K562 (cell line): ENCODE data around the gene NR1I3. TPM values are rescaled to one million over a fixed set of nuclear protein-coding genes. Genes with fewer than 3 reads are reported as not detected.

Experiments used
- CBFA2T2 ChIP-seq: fragments of 450-650 bp; conservative IDR thresholded peaks from 2 replicates; pipeline ENCODE4 v1.6.1; 2017; ENCODE audit warnings: mild to moderate bottlenecking
- CHD2 ChIP-seq: IDR thresholded peaks from 2 replicates; pipeline ENCODE4 v1.6.1; 2011; ENCODE audit warnings: low read depth, low read length
- EGR1 ChIP-seq: fragments of 450-650 bp; conservative IDR thresholded peaks from 2 replicates; pipeline ENCODE4 v1.6.1; 2017; ENCODE audit warnings: mild to moderate bottlenecking
- GTF2E2 ChIP-seq: fragments of 200-800 bp; sonication (Bioruptor generic); IDR thresholded peaks from 2 replicates; pipeline ENCODE4 v1.6.1; 2016; ENCODE audit warnings: missing genetic modification characterization, missing compliant biosample characterization
- HBP1 ChIP-seq: fragments of 450-650 bp; formaldehyde crosslinking; IDR thresholded peaks from 2 replicates; pipeline ENCODE4 v1.4.0; 2022; ENCODE audit warnings: missing genetic modification characterization
- IRF9 ChIP-seq: fragments of 450-650 bp; IDR thresholded peaks from 2 replicates; pipeline ENCODE4 v1.6.1; 2016; ENCODE audit warnings: missing biosample characterization, missing genetic modification characterization
- MBD2 ChIP-seq: sonication (generic); IDR thresholded peaks from 2 replicates; pipeline ENCODE4 v1.6.1; 2016; ENCODE audit warnings: low read depth, borderline replicate concordance
- NBN ChIP-seq: fragments of 450-650 bp; IDR thresholded peaks from 2 replicates; pipeline ENCODE4 v1.6.1; 2016; ENCODE audit warnings: low read depth, mild to moderate bottlenecking
- NFIC ChIP-seq: fragments of 450-650 bp; IDR thresholded peaks from 2 replicates; pipeline ENCODE4 v1.6.1; 2017; ENCODE audit warnings: mild to moderate bottlenecking, inconsistent platforms
- PML ChIP-seq: IDR thresholded peaks from 2 replicates; pipeline ENCODE4 v1.6.1; 2012; ENCODE audit warnings: low read length, inconsistent platforms
- PTBP1 ChIP-seq: fragments of 200-400 bp; formaldehyde crosslinking; IDR thresholded peaks from 2 replicates; pipeline ENCODE4 v1.6.1; 2017; ENCODE audit warnings: low read depth, low read length
- RBM17 ChIP-seq: fragments of 200-400 bp; formaldehyde crosslinking; IDR thresholded peaks from 2 replicates; pipeline ENCODE4 v1.6.1; 2017; ENCODE audit warnings: low read depth, mild to moderate bottlenecking, low read length, borderline replicate concordance
- RFX1 ChIP-seq: fragments of 450-650 bp; IDR thresholded peaks from 2 replicates; pipeline ENCODE4 v1.6.1; 2016; ENCODE audit warnings: mild to moderate bottlenecking, moderate library complexity
- SMAD1 ChIP-seq: fragments of 150-350 bp; IDR thresholded peaks from 2 replicates; pipeline ENCODE4 v1.6.1; 2014; ENCODE audit warnings: low read length, low read depth; ENCODE audit not compliant: partially characterized antibody
- XRCC4 ChIP-seq: IDR thresholded peaks from one replicate; pipeline ENCODE4 v1.6.1; 2011; ENCODE audit not compliant: insufficient read depth, insufficient read length; ENCODE audit errors: extremely low read depth
- ZBTB11 ChIP-seq, 3 experiments: fragments of 200-800 bp in 1 of 3; fragments of 250-450 bp in 1 of 3; fragments of 450-650 bp in 1 of 3; sonication (Bioruptor Pico) in 1 of 3; sonication (Bioruptor generic) in 1 of 3; formaldehyde crosslinking in 1 of 3; IDR thresholded peaks; 2 replicates each; pipeline versions ENCODE4 v1.6.1 to v1.8.0; 2016 to 2022; ENCODE audit warnings: mild to moderate bottlenecking in 2 of 3, missing genetic modification characterization in 2 of 3, missing compliant biosample characterization in 1 of 3, moderate library complexity in 1 of 3
- ZFP1 ChIP-seq: fragments of 450-650 bp; formaldehyde crosslinking; IDR thresholded peaks from 2 replicates; pipeline ENCODE4 v1.4.0; 2020; ENCODE audit warnings: mild to moderate bottlenecking, mixed read lengths
- ZNF121 ChIP-seq: sonication (generic); formaldehyde crosslinking; conservative IDR thresholded peaks from 2 replicates; pipeline ENCODE4 v1.8.0; 2022; ENCODE audit warnings: missing genetic modification reagents
- ZNF239 ChIP-seq: fragments of 250-450 bp; sonication (Bioruptor Pico); IDR thresholded peaks from 2 replicates; pipeline ENCODE4 v1.4.0; 2020; ENCODE audit warnings: mild to moderate bottlenecking
- ZNF280A ChIP-seq: fragments of 450-650 bp; IDR thresholded peaks from 2 replicates; pipeline ENCODE4 v1.6.1; 2018; ENCODE audit warnings: mild to moderate bottlenecking, low read depth; ENCODE audit not compliant: partially characterized antibody
- ZNF589 ChIP-seq: fragments of 200-800 bp; sonication (Bioruptor generic); IDR thresholded peaks from 2 replicates; pipeline ENCODE4 v1.6.1; 2016; ENCODE audit warnings: low read depth, missing genetic modification characterization, missing compliant biosample characterization
- polyA plus RNA-seq, 8 experiments: library from polyadenylated mRNA; depleted of rRNA in 4 of 8; stranded (reverse) in 5 of 8; unstranded in 3 of 8; fragments of >200 nt; fragmentation: Nextera tagmentation in 2 of 8; fragmentation: Illumina TruSeq in 1 of 8; extraction: Ambion mirVana in 2 of 8; extraction: Trizol in 1 of 8; gene quantifications; 2 replicates each; pipeline versions ENCODE4 v1.2.1 to v1.2.3, GENCODE V29; 2011 to 2014; ENCODE audit warnings: inconsistent platforms in 1 of 8, missing spikeins in 1 of 8
- total RNA-seq, 7 experiments: library from RNA; depleted of rRNA in 6 of 7; stranded (reverse); fragments of >200 nt in 6 of 7; fragmentation: Illumina TruSeq in 2 of 7; extraction: Trizol in 2 of 7; gene quantifications; 2 replicates each; pipeline versions ENCODE4 v1.2.1 to v1.2.3, GENCODE V29; 2011 to 2021; ENCODE audit warnings: low replicate concordance in 1 of 7

The NR1I3 gene
- total and polyA plus RNA-seq, 9 of the 15 experiments (the other 6 are each of a cell fraction or from before 2014, with no cell fraction given), result 0.11 TPM; not detected in 8

- TF ChIP-seq NFIC, result no peak
- TF ChIP-seq PTBP1, result no peak
- no peak for TF ChIP-seq CHD2
- no peak for TF ChIP-seq XRCC4
- TF ChIP-seq IRF9 (tag), result no peak
- no peak for TF ChIP-seq ZNF121
- TF ChIP-seq PML, result no peak
- no peak for TF ChIP-seq NBN
- no peak for TF ChIP-seq MBD2
- no peak for TF ChIP-seq ZNF280A
- no peak for TF ChIP-seq HBP1
- no peak for TF ChIP-seq CBFA2T2
- no peak for TF ChIP-seq ZBTB11 (CRISPR knock-in tag; IDR thresholded peaks at IDR 0.05)
- TF ChIP-seq ZFP1 (CRISPR knock-in tag), result no peak
- TF ChIP-seq EGR1, result 0 out of 2 replicates have a peak, but pooled peaks have one; percentile 3
- TF ChIP-seq ZNF589 (CRISPR knock-in tag), result no peak
- TF ChIP-seq GTF2E2 (tag), result no peak
- 0 out of 2 replicates have a peak, but pooled peaks have one; percentile 3 for TF ChIP-seq ZNF239
- TF ChIP-seq SMAD1, result no peak
- TF ChIP-seq RBM17, result no peak
- no peak for TF ChIP-seq RFX1
Measured at GRCh38 chr1:161200992-161201835, 36.8 kb downstream of the NR1I3 start (continued).
